Loucy (cell line): ENCODE measurements around the gene KBTBD8.

Source experiments
- EZH2phosphoT487 ChIP-seq: fragments of 200-600 bp; IDR thresholded peaks from 2 replicates; pipeline ENCODE4 v1.6.1; 2018; ENCODE audit warnings: antibody characterized with exemption, mild to moderate bottlenecking, moderate library complexity, borderline replicate concordance
- TF ChIP-seq, protein P1 (sequence below): fragments of 200-600 bp; sonication (generic); conservative IDR thresholded peaks from 2 replicates; pipeline ENCODE4 v1.5.1; 2014; ENCODE audit warnings: mild to moderate bottlenecking, antibody characterized with exemption, low read length

DNA sequence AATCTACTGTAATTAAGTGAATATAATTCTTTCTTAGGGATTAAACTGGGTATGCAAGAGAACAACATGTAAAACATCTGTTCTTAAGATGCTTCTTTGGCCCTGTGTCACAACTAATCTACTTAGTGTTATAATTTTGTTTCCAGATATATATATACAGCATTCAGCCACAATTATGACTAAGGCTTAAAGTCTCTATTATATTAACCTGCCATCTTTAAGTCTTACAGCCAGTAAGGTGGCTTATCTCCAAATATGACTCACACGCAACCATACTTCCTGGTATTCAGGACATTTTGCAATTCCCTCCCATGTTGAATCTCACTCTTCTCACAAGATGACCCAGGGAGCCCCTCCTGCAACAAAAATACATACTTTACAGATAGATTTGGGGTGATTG is 6.6 kb upstream of the KBTBD8 start:
- TF ChIP-seq, protein P1, sequence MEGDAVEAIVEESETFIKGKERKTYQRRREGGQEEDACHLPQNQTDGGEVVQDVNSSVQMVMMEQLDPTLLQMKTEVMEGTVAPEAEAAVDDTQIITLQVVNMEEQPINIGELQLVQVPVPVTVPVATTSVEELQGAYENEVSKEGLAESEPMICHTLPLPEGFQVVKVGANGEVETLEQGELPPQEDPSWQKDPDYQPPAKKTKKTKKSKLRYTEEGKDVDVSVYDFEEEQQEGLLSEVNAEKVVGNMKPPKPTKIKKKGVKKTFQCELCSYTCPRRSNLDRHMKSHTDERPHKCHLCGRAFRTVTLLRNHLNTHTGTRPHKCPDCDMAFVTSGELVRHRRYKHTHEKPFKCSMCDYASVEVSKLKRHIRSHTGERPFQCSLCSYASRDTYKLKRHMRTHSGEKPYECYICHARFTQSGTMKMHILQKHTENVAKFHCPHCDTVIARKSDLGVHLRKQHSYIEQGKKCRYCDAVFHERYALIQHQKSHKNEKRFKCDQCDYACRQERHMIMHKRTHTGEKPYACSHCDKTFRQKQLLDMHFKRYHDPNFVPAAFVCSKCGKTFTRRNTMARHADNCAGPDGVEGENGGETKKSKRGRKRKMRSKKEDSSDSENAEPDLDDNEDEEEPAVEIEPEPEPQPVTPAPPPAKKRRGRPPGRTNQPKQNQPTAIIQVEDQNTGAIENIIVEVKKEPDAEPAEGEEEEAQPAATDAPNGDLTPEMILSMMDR, result no peak
- TF ChIP-seq EZH2phosphoT487, result no peak
